ENCODE results near the gene TRPM2. TPM values are rescaled to one million over a fixed set of nuclear protein-coding genes. Genes with fewer than 3 reads are reported as not detected.

Gene TRPM2
- polyA plus RNA-seq, 1 donor = 1.5 TPM

GRCh38 chr21:44427241-44428120 is 74.1 kb downstream of the TRPM2 start:
- no peak for DNase-seq (ENCODE audit: low read depth)

- DNase-seq (ENCODE audit: low read depth) = no peak
Measured at GRCh38 chr21:44428281-44428960, 75.0 kb downstream of the TRPM2 start.

GRCh38 chr21:44429894-44430293 is 76.5 kb downstream of the TRPM2 start:
- no peak for DNase-seq (ENCODE audit: low read depth)

- no peak for DNase-seq (ENCODE audit: low read depth)
Measured at GRCh38 chr21:44431300-44431699, 77.9 kb downstream of the TRPM2 start.

DNA sequence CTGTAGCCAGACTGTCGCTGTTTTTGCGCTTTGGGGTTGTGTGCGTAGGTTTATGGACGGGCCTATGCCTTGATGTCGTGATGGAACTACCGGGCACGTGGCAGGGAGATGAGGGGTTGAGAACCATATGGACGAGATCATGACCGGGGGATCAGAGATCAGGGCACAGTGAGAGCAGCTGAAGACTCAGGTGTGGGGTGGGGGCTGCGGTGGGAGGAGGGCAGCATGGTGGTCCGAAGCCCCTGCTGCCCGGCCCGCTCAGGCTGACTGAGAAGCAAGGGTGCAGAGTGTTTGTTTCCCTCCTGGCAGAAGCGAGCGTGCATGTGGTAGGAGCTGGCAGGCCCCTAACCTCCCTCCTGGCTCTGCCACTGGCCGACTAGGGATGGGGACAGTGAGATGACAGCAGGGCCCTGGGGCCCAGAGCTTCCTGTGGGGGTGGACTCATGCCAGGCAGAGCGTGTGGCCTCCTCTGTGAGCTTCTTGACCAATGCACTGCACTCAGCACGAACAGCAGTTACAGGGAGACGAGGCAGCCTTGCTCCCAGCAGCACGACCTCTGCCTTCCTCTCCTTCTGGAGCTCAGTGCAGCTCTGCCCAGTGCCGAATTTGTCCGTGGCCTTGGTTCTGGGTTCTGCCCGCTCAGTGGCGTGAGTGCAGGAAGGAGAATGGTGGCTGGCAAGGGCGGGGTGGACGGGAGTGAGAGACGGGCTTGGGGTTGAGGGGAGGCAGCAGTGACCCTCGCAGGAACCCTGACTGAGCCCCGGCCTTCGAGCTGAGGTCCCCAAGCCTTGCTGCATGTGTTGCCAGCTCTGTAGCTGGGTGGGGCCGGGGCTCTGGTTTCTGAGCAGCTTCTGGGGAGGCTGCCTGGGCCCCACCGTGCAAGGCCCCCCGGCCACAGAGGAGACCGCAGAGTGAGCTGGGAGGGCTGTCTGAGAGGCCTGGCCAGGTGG is 79.7 kb downstream of the TRPM2 start:
- DNase-seq (ENCODE audit: low read depth) = no peak

DNA sequence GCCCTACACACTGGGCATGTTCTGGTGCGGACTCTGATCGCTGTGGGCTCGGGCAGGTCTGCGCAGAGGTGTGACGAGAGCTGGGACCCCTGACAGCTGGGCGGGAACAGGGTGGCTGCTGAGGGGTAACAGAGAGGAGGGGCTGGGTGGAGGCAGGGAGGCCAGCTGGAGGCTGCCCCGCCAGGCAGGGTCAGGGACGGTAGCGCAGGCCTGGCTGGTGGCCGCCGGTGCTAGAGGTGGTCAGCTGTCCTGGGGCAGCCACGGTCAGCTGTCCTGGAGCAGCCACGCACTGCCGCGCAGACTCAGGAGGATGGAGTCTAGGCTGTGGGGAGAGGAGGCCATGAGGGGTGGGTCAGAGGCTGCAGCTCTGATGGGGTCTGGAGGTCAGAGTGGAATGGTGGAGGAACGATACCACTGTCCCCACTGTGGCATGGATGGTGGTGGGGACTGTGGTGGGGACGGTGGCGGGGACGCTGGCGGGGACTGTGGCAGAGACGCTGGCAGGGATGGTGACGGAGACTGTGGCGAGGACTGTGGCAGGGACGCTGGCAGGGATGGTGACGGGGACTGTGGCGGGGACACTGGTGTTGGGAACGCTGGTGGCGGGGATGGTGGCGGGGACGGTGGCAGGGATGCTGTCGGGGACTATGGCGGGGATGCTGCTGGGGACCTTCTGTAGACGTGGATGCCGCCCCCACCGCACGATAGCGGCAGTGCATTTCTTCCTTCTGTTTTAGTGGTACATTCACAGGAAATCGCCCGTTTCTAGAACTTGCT is 80.6 kb downstream of the TRPM2 start:
- no peak for DNase-seq (ENCODE audit: low read depth)

GRCh38 chr21:44434568-44434925 is 81.1 kb downstream of the TRPM2 start:
- DNase-seq (ENCODE audit: low read depth) = no peak

GRCh38 chr21:44434936-44435635 is 81.7 kb downstream of the TRPM2 start:
- no peak for DNase-seq (ENCODE audit: low read depth)

- DNase-seq (ENCODE audit: low read depth) = no peak
Measured at GRCh38 chr21:44436111-44436611, 82.7 kb downstream of the TRPM2 start.

DNA sequence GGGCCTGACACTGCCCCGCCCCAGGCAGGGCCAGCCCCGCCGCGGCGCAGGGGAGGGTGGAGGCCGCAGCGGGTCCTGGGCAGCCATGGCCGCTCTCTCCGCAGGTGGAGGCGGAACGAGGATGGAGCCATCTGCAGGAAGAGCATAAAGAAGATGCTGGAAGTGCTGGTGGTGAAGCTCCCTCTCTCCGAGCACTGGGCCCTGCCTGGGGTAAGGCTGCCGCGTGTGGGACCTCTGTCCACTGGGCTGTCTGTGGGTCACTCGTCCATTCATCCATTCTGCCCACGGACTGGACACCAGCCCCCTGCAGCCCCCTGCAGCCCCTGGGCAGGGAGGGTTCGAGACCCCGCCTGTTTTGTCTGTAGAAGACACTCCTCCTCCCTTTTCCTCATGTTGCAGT is 83.5 kb downstream of the TRPM2 start:
- no peak for DNase-seq (ENCODE audit: low read depth)

- no peak for DNase-seq (ENCODE audit: low read depth)
Measured at GRCh38 chr21:44437371-44437695, 83.9 kb downstream of the TRPM2 start.

- DNase-seq (ENCODE audit: low read depth) = no peak
Measured at GRCh38 chr21:44437696-44438431, 84.4 kb downstream of the TRPM2 start.

DNA sequence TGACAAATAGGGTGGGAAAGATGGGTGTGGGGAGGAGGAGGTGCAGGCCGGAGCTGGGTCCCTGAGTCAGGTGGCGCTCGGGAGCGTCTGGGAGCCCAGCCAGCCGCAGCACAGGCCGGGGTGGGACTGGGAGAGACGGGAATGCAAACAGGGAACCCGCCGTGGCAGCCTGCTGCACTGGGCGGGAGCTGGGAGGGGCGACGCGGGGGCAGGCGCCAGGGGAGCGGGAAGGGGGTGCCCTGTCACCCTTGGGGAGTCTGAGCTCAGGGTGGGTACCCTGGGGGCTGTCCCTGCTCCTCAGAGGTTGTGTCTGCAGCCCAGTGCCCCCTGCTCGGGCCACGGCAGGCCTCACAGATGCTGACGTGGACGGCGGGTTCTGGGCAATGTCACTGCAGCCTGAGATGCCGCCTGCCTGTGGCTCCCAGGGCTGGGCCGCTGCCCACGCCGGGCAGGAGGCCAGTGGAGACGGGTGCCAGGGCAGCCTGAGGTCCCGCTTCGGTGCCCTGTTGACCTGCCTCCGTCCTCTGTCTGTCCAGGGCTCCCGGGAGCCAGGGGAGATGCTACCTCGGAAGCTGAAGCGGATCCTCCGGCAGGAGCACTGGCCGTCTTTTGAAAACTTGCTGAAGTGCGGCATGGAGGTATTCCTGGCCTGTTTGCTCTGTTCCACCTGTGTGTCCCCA is 85.2 kb downstream of the TRPM2 start:
- DNase-seq (ENCODE audit: low read depth) = no peak

GRCh38 chr21:44439211-44439600 is 85.8 kb downstream of the TRPM2 start:
- no peak for DNase-seq (ENCODE audit: low read depth)

DNA sequence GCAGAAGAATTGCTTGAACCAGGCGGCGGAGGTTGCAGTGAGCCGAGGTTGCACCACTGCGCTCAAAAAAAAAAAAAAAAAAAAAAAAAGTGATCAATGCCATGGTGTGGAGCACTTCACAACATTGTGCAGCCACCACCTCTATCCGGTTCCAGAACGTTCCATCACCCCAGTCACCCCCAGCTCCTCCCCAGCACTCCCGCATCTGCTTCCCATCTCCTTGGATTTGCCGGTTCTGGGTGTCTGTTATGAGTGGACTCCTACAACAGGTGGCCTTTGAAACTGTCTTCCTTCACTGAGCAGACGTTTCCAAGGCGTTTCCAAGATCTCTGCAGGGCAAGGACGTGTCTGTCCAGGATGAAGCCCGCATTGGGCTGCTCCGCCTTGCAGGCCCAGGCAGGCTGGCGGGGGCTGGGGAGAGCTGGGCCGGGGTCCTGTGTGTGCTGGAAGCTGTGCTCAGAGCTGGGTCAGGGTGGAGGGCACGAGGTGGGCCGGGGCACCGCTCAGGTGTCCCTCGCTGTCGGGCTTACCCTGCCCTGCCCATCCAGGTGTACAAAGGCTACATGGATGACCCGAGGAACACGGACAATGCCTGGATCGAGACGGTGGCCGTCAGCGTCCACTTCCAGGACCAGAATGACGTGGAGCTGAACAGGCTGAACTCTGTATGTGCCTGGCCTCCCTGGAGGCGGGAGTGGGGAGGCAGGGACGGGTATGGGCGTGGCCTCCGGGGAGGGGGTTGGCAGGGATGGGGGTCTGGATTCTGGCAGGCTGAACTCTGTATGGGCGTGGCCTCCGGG is 87.0 kb downstream of the TRPM2 start:
- no peak for DNase-seq (ENCODE audit: low read depth)

GRCh38 chr21:44441041-44441400 is 87.6 kb downstream of the TRPM2 start:
- no peak for DNase-seq (ENCODE audit: low read depth)

DNA sequence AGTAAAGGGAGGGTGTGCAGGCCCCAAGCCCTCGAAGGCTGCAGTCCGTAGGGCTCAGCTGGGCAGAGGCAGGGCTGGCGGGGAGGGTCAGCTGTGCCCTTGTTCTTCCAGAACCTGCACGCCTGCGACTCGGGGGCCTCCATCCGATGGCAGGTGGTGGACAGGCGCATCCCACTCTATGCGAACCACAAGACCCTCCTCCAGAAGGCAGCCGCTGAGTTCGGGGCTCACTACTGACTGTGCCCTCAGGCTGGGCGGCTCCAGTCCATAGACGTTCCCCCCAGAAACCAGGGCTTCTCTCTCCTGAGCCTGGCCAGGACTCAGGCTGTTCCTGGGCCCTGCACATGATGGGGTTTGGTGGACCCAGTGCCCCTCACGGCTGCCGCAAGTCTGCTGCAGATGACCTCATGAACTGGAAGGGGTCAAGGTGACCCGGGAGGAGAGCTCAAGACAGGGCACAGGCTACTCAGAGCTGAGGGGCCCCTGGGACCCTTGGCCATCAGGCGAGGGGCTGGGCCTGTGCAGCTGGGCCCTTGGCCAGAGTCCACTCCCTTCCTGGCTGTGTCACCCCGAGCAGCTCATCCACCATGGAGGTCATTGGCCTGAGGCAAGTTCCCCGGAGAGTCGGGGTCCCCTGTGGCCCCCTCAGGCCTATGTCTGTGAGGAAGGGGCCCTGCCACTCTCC is 88.3 kb downstream of the TRPM2 start:
- DNase-seq (ENCODE audit: low read depth) = no peak
